HEK293 (cell line): Measurements from ENCODE around the gene CAMKK1.
"Not testable (repeated sequence)": the region's sequence is repeated elsewhere in the genome, so short reads cannot be mapped to it uniquely, and the experiment has no call there.

Experiments used
- CTCF ChIA-PET: fragments of 350-600 bp; formaldehyde crosslinking; extraction: SDS; loops from one replicate; lab custom pipeline; 2021; ENCODE audit warnings: antibody characterized with exemption; lab: Yijun Ruan, JAX
- POLR2A ChIA-PET: fragments of 300-600 bp; formaldehyde crosslinking; extraction: SDS; loops from one replicate; lab custom pipeline; 2020; ENCODE audit warnings: antibody characterized with exemption, inconsistent platforms; lab: Yijun Ruan, JAX
- H3K27ac ChIP-seq: fragments of 200-500 bp; sonication (Bioruptor generic); 2 replicates; pipeline ENCODE4 v1.5.1; 2014; ENCODE audit warnings: low read depth, low read length, control low read depth, inconsistent platforms; ENCODE audit errors: extremely low read depth
- H3K36me3 ChIP-seq, 2 experiments: fragments of 200-500 bp in 1 of 2; sonication (Bioruptor generic) in 1 of 2; 1 replicate in 1 of 2; 2 replicates in 1 of 2; pipeline ENCODE4 v1.5.1; 2014 to 2017; ENCODE audit warnings: inconsistent platforms in 2 of 2, low read length in 2 of 2; ENCODE audit not compliant: control insufficient read depth in 2 of 2, insufficient read depth in 1 of 2
- H3K4me1 ChIP-seq: fragments of 200-500 bp; sonication (Bioruptor generic); 2 replicates; pipeline ENCODE4 v1.5.1; 2014; ENCODE audit warnings: mild to moderate bottlenecking, low read length, inconsistent platforms; ENCODE audit not compliant: control insufficient read depth, insufficient read depth
- H3K4me3 ChIP-seq: 2 replicates; pipeline ENCODE4 v1.5.1; 2011; ENCODE audit warnings: low read depth, mild to moderate bottlenecking, control low read depth, low read length, moderate library complexity
- H3K9me3 ChIP-seq: fragments of 200-500 bp; sonication (Bioruptor generic); 2 replicates; pipeline ENCODE4 v1.5.1; 2014; ENCODE audit warnings: low read depth, low read length, inconsistent platforms; ENCODE audit not compliant: control insufficient read depth, insufficient read depth
- CTCF ChIP-seq: fragments of 450-650 bp; formaldehyde crosslinking; IDR thresholded peaks from 2 replicates; pipeline ENCODE4 v1.5.1; 2016; ENCODE audit warnings: missing biosample characterization, missing genetic modification characterization
- GFI1B ChIP-seq: fragments of 450-650 bp; formaldehyde crosslinking; IDR thresholded peaks from 2 replicates; pipeline ENCODE4 v1.5.1; 2016; ENCODE audit warnings: missing biosample characterization, missing genetic modification characterization
- YY1 ChIP-seq: fragments of 450-650 bp; formaldehyde crosslinking; IDR thresholded peaks from 2 replicates; pipeline ENCODE4 v1.5.1; 2018; ENCODE audit warnings: missing biosample characterization, missing genetic modification characterization
- ZBTB20 ChIP-seq: fragments of 450-650 bp; formaldehyde crosslinking; IDR thresholded peaks from 2 replicates; pipeline ENCODE4 v1.5.1; 2016; ENCODE audit warnings: missing biosample characterization, missing genetic modification characterization
- ZNF114 ChIP-seq: fragments of 450-650 bp; formaldehyde crosslinking; IDR thresholded peaks from 2 replicates; pipeline ENCODE4 v1.5.0; 2017; ENCODE audit warnings: missing biosample characterization, missing genetic modification characterization
- ZNF148 ChIP-seq: fragments of 450-650 bp; formaldehyde crosslinking; IDR thresholded peaks from 2 replicates; pipeline ENCODE4 v1.5.0; 2017; ENCODE audit warnings: missing biosample characterization, missing genetic modification characterization, borderline replicate concordance
- ZNF26 ChIP-seq: fragments of 450-650 bp; formaldehyde crosslinking; IDR thresholded peaks from 2 replicates; pipeline ENCODE4 v1.5.1; 2016; ENCODE audit warnings: missing biosample characterization, missing genetic modification characterization
- ZNF341 ChIP-seq: fragments of 450-650 bp; formaldehyde crosslinking; IDR thresholded peaks from 2 replicates; pipeline ENCODE4; 2016; ENCODE audit warnings: low read depth, missing biosample characterization, missing genetic modification characterization
- ZNF350 ChIP-seq: fragments of 450-650 bp; formaldehyde crosslinking; IDR thresholded peaks from 2 replicates; pipeline ENCODE4 v1.5.0; 2017; ENCODE audit warnings: missing biosample characterization, mild to moderate bottlenecking, missing genetic modification characterization
- ZNF416 ChIP-seq: fragments of 450-650 bp; formaldehyde crosslinking; IDR thresholded peaks from 2 replicates; pipeline ENCODE4 v1.5.1; 2016; ENCODE audit warnings: missing biosample characterization, missing genetic modification characterization
- ZNF473 ChIP-seq: fragments of 450-650 bp; formaldehyde crosslinking; IDR thresholded peaks from 2 replicates; pipeline ENCODE4 v1.5.1; 2017; ENCODE audit warnings: missing biosample characterization, missing genetic modification characterization
- ZNF530 ChIP-seq: fragments of 450-650 bp; formaldehyde crosslinking; IDR thresholded peaks from 2 replicates; pipeline ENCODE4 v1.5.1; 2016; ENCODE audit warnings: low read depth, missing biosample characterization, missing genetic modification characterization
- ZNF549 ChIP-seq: fragments of 450-650 bp; IDR thresholded peaks from 2 replicates; pipeline ENCODE4 v1.5.1; 2018; ENCODE audit warnings: missing biosample characterization, missing genetic modification characterization, mild to moderate bottlenecking, inconsistent platforms, moderate library complexity
- ZNF645 ChIP-seq: fragments of 450-650 bp; formaldehyde crosslinking; IDR thresholded peaks from 2 replicates; pipeline ENCODE4; 2016; ENCODE audit warnings: missing biosample characterization, missing genetic modification characterization
- ZNF660 ChIP-seq: fragments of 450-650 bp; IDR thresholded peaks from 2 replicates; pipeline ENCODE4 v1.5.1; 2018; ENCODE audit warnings: missing biosample characterization, mild to moderate bottlenecking, missing genetic modification characterization
- ZNF701 ChIP-seq: fragments of 450-650 bp; formaldehyde crosslinking; IDR thresholded peaks from 2 replicates; pipeline ENCODE4 v1.5.1; 2016; ENCODE audit warnings: missing biosample characterization, missing genetic modification characterization
- ZNF777 ChIP-seq: fragments of 450-650 bp; formaldehyde crosslinking; IDR thresholded peaks from 2 replicates; pipeline ENCODE4 v1.5.1; 2017; ENCODE audit warnings: missing biosample characterization, missing genetic modification characterization, borderline replicate concordance
- ZNF792 ChIP-seq: fragments of 450-650 bp; formaldehyde crosslinking; IDR thresholded peaks from 2 replicates; pipeline ENCODE4 v1.5.1; 2016; ENCODE audit warnings: missing biosample characterization, missing genetic modification characterization
- ZSCAN23 ChIP-seq: fragments of 450-650 bp; formaldehyde crosslinking; IDR thresholded peaks from 2 replicates; pipeline ENCODE4 v1.5.1; 2016; ENCODE audit warnings: missing biosample characterization, missing genetic modification characterization

CAMKK1 gene

GRCh38 chr17:3845621-3846436 lies 47.0 kb downstream of the CAMKK1 start, which contains the start of gene NCBP3 (continued):
- TF ChIP-seq ZNF660 (tag by site-specific recombination) (peak; percentile 98; the same call in 1 of the 2 replicates), ZNF777 (no peak), ZNF148 (tag by site-specific recombination) (peak; percentile 63; the same call in 1 of the 2 replicates), ZNF701 (tag by site-specific recombination) (no peak), GFI1B (0 out of 2 replicates have a peak, but pooled peaks have one; percentile 5)

- H3K36me3 ChIP-seq = peaks cover 36 to 40% of the 10 kb centered on the region in 2 experiments
- H3K27ac ChIP-seq = peak overlapping the region; percentile 84
- no peak for TF ChIP-seq ZNF26 (tag by site-specific recombination)
- no peak for TF ChIP-seq ZNF530 (tag by site-specific recombination)
- TF ChIP-seq ZNF350 = no peak
- TF ChIP-seq ZBTB20 (tag by site-specific recombination) = no peak
- no peak for TF ChIP-seq ZNF416 (tag by site-specific recombination)
- no peak for TF ChIP-seq ZSCAN23 (tag by site-specific recombination)
- no peak for TF ChIP-seq ZNF645 (tag by site-specific recombination)
- TF ChIP-seq ZNF660 (tag by site-specific recombination) = no peak
- TF ChIP-seq ZNF114 = no peak
- TF ChIP-seq ZNF341 = no peak
- no peak for TF ChIP-seq CTCF (tag by site-specific recombination)
- no peak for TF ChIP-seq ZNF549 (tag by site-specific recombination)
- no peak for TF ChIP-seq ZNF792
- TF ChIP-seq ZNF473 (tag by site-specific recombination) = no peak
- TF ChIP-seq YY1 (tag by site-specific recombination) = no peak
- POLR2A ChIA-PET = interaction anchor here (0.6 to 2.0 kb wide), 9 partner anchors 11 to 1218 kb away, joined by 3 to 13 read pairs (median 3); partner anchors contain the start of genes CAMKK1, CYB5D2, HASPIN and ZZEF1
- H3K4me3 ChIP-seq = peak overlapping the region; percentile 96
- peaks cover 6% of the 10 kb centered on the region for H3K4me1 ChIP-seq
- H3K9me3 ChIP-seq = no peaks in the 10 kb centered on the region
- CTCF ChIA-PET = interaction anchor here (0.6 to 7.0 kb wide), 20 partner anchors 9 to 948 kb away, joined by 3 to 120 read pairs (median 10); partner anchors contain the start of gene CAMKK1
These were observed 47.6 kb downstream of the CAMKK1 start for GRCh38 chr17:3845291-3845620.

GRCh38 chr17:3844556-3844955 lies 48.3 kb downstream of the CAMKK1 start:
- ChIA-PET CTCF (interaction anchor here (0.6 to 7.0 kb wide), 25 partner anchors 8 to 846 kb away, joined by 3 to 120 read pairs (median 8); no protein-coding TSS in a partner anchor), POLR2A (interaction anchor here (1.0 to 1.4 kb wide), 3 partner anchors 46 to 298 kb away, joined by 3 to 4 read pairs (median 3); partner anchors contain the start of genes CAMKK1, CYB5D2 and ZZEF1)
- H3K4me1 ChIP-seq, H3K27ac ChIP-seq, H3K9me3 ChIP-seq: not testable (repeated sequence)
- Histone ChIP-seq H3K36me3 (peaks cover 38 to 47% of the 10 kb centered on the region in 2 experiments), H3K4me3 (peak overlapping the region; percentile 96; the same call in 1 of the 2 replicates)
